T-cell (primary cell): Measurements from ENCODE around the gene CPNE7. TPM values are rescaled to one million over a fixed set of nuclear protein-coding genes. Genes with fewer than 3 reads are reported as not detected.
A peak's percentile ranks its signal among the peaks of the same experiment; 100 is the strongest.

Experiments used
- ATAC-seq, 4 experiments: fragments of 200-7000 bp in 3 of 4; fragments of 150-1000 bp in 1 of 4; cut with Tn5 transposase; replicated peaks in 1 of 4; 1 replicate in 3 of 4; 2 replicates in 1 of 4; pipeline ENCODE4 v1.10.0; 2021; ENCODE audit warnings: moderate library complexity in 3 of 4, mild to moderate bottlenecking in 2 of 4, moderate number of reproducible peaks in 1 of 4
- CTCF ChIA-PET, 2 donors: fragments of 300-600 bp; sonication (Branson Sonifier 250); formaldehyde crosslinking; loops; one replicate each; lab custom pipeline; 2022; ENCODE audit warnings: antibody characterized with exemption in 2 of 2; lab: Charles Lee
- POLR2A ChIA-PET, 2 donors: fragments of 300-600 bp; sonication (Branson Sonifier 250); formaldehyde crosslinking; loops; one replicate each; lab custom pipeline; 2022; ENCODE audit warnings: antibody characterized with exemption in 2 of 2; lab: Charles Lee
- DNase-seq, 35 experiments: peaks; one replicate each; pipeline versions ENCODE4 v3.0.0 to v3.0.0-alpha.2; 2013 to 2023
- H3K27ac ChIP-seq: one replicate; pipeline ENCODE4 v1.5.1; 2013; ENCODE audit warnings: low read length
- H3K27me3 ChIP-seq, 2 experiments: replicated peaks in 1 of 2; 1 replicate in 1 of 2; 2 replicates in 1 of 2; pipeline versions ENCODE4 v1.6.1 to v1.7.0; 2013; ENCODE audit warnings: low read length in 1 of 2, mixed read lengths in 1 of 2; ENCODE audit not compliant: control insufficient read depth in 2 of 2, insufficient read depth in 2 of 2; ENCODE audit errors: extremely low read depth in 1 of 2
- H3K36me3 ChIP-seq, 2 donors: 1 replicate in 1 of 2; 2 replicates in 1 of 2; pipeline versions ENCODE4 v1.6.1 to v1.7.0; 2013; ENCODE audit warnings: low read length in 1 of 2; ENCODE audit not compliant: control insufficient read depth in 2 of 2, insufficient read depth in 1 of 2; ENCODE audit errors: extremely low read depth in 1 of 2
- H3K4me1 ChIP-seq, 2 experiments: 1 replicate in 1 of 2; 2 replicates in 1 of 2; pipeline versions ENCODE4 v1.6.1 to v1.7.0; 2013; ENCODE audit warnings: low read length in 2 of 2, mixed read lengths in 1 of 2; ENCODE audit not compliant: insufficient read depth in 2 of 2, control insufficient read depth in 1 of 2; ENCODE audit errors: extremely low read depth in 1 of 2
- H3K4me3 ChIP-seq, 2 donors: 1 replicate in 1 of 2; 2 replicates in 1 of 2; pipeline versions ENCODE4 v1.5.1 to v1.7.0; 2013; ENCODE audit warnings: mild to moderate bottlenecking in 2 of 2, low read length in 1 of 2, moderate library complexity in 1 of 2; ENCODE audit not compliant: control insufficient read depth in 1 of 2; ENCODE audit errors: extremely low read depth in 1 of 2
- H3K9me3 ChIP-seq: 2 replicates; pipeline ENCODE4 v1.7.0; 2013
- H3K27ac Mint-ChIP-seq, 2 donors: one replicate each; pipeline ENCODE4 v1.8.0; 2020 to 2021; ENCODE audit warnings: mild to moderate bottlenecking in 2 of 2, mixed read lengths in 2 of 2
- H3K27me3 Mint-ChIP-seq, 2 donors: one replicate each; pipeline ENCODE4 v1.8.0; 2021 to 2022; ENCODE audit warnings: mixed read lengths in 2 of 2
- H3K36me3 Mint-ChIP-seq: one replicate; pipeline ENCODE4 v1.8.0; 2021; ENCODE audit warnings: mixed read lengths
- H3K4me1 Mint-ChIP-seq, 3 donors: one replicate each; pipeline ENCODE4 v1.8.0; 2020 to 2022; ENCODE audit warnings: mixed read lengths in 3 of 3, mild to moderate bottlenecking in 1 of 3
- H3K4me3 Mint-ChIP-seq, 3 donors: one replicate each; pipeline ENCODE4 v1.8.0; 2020 to 2022; ENCODE audit warnings: mild to moderate bottlenecking in 3 of 3, mixed read lengths in 3 of 3, moderate library complexity in 3 of 3
- H3K9me3 Mint-ChIP-seq, 3 donors: one replicate each; pipeline ENCODE4 v1.8.0; 2020 to 2022; ENCODE audit warnings: mixed read lengths in 3 of 3
- WGBS: methylation state at CpG from one replicate; pipeline ENCODE4 v1.1.5; 2013; ENCODE audit warnings: missing lambda C conversion rate; ENCODE audit not compliant: insufficient coverage; 5-methylcytosine and 5-hydroxymethylcytosine counted together
- total RNA-seq, 35 experiments: library from RNA in 6 of 35; stranded (reverse) in 6 of 35; fragments of 120-200 nt in 1 of 35; gene quantifications; one replicate each; pipeline versions ENCODE4 v1.2.1 to v1.2.4 and lab custom pipeline; 2013 to 2026

Gene CPNE7
- total RNA-seq, 5 donors from 2014 or later (not counting 1 experiment from before 2014, with no cell fraction given), result 1.9 to 8.7 (median 5.1) TPM

GRCh38 chr16:89560378-89561141 lies 15.0 kb upstream of the CPNE7 start, which contains the start of gene RPL13:
Gene RPL13 (plus strand): TSS chr16:89560682. CDS start chr16:89560960, 278 bp downstream.
- Mint-ChIP-seq H3K27me3 (no peaks in the 10 kb centered on the region), H3K27ac (peak within 1 kb of the TSS; percentile 96 to 97), H3K4me1 (peaks cover 51 to 56% (median 55%) of the 10 kb centered on the region in 3 donors), H3K36me3 (peaks cover 37% of the 10 kb centered on the region), H3K9me3 (no peaks in the 10 kb centered on the region), H3K4me3 (peak within 1 kb of the TSS; percentile 93 to 97 (median 96))
- CTCF ChIA-PET, result no interaction called here
- Histone ChIP-seq H3K9me3 (no peaks in the 10 kb centered on the region), H3K4me1 (peaks cover 25 to 70% of the 10 kb centered on the region in 2 experiments), H3K4me3 (peak within 1 kb of the TSS; percentile 73 to 95), H3K27ac (peak within 1 kb of the TSS; percentile 86), H3K36me3 (peaks cover 16 to 50% of the 10 kb centered on the region in 2 donors), H3K27me3 (no peaks in the 10 kb centered on the region)
- under 1% methylated on average over 87 of the region's 87 CpGs for WGBS
- DNase-seq, result peak; percentile 82 to 95 (median 92)
- POLR2A ChIA-PET, result no interaction called here
- peak; percentile 93 to 94 (median 93) for ATAC-seq

- Mint-ChIP-seq H3K27ac (peak overlapping the region; percentile 88 to 89), H3K4me1 (peaks cover 58 to 63% (median 62%) of the 10 kb centered on the region in 3 donors), H3K36me3 (peaks cover 36% of the 10 kb centered on the region), H3K4me3 (peak overlapping the region; percentile 93 to 97 (median 96)), H3K27me3 (no peaks in the 10 kb centered on the region), H3K9me3 (no peaks in the 10 kb centered on the region)
- peaks cover 16 to 43% of the 10 kb centered on the region in 2 donors for H3K36me3 ChIP-seq
- peaks cover 30 to 77% of the 10 kb centered on the region in 2 experiments for H3K4me1 ChIP-seq
- CTCF ChIA-PET, result interaction anchor here in 1 of 2 donors (0.6 kb wide), 1 partner anchor 92 kb away, joined by 4 read pairs; no protein-coding TSS in a partner anchor
- ATAC-seq (no peak), DNase-seq (peak in 5 of 35 experiments; percentile 15 to 55 (median 19))
- no peaks in the 10 kb centered on the region for H3K9me3 ChIP-seq
- WGBS, result 2% methylated on average over 53 of the region's 58 CpGs
- peak overlapping the region; percentile 67 for H3K27ac ChIP-seq
- POLR2A ChIA-PET, result interaction anchor here in 1 of 2 donors (0.5 kb wide), 1 partner anchor 223 kb away, joined by 7 read pairs; no protein-coding TSS in a partner anchor
- H3K4me3 ChIP-seq, result peak overlapping the region; percentile 73 to 95
- H3K27me3 ChIP-seq, result no peaks in the 10 kb centered on the region
Measured at GRCh38 chr16:89561142-89561883, 14.2 kb upstream of the CPNE7 start.

GRCh38 chr16:89561884-89562599 lies 13.5 kb upstream of the CPNE7 start:
- ChIA-PET POLR2A (interaction anchor here in 1 of 2 donors (0.5 kb wide), 1 partner anchor 223 kb away, joined by 7 read pairs; no protein-coding TSS in a partner anchor), CTCF (interaction anchor here in 1 of 2 donors (0.6 kb wide), 1 partner anchor 92 kb away, joined by 4 read pairs; no protein-coding TSS in a partner anchor)
- Mint-ChIP-seq H3K27me3 (no peaks in the 10 kb centered on the region), H3K9me3 (no peaks in the 10 kb centered on the region), H3K27ac (peak overlapping the region; percentile 88 to 89), H3K4me3 (peak overlapping the region; percentile 93 to 97 (median 96)), H3K4me1 (peaks cover 60 to 66% (median 64%) of the 10 kb centered on the region in 3 donors), H3K36me3 (peaks cover 31% of the 10 kb centered on the region)
- Histone ChIP-seq H3K4me1 (peaks cover 32 to 75% of the 10 kb centered on the region in 2 experiments), H3K9me3 (no peaks in the 10 kb centered on the region), H3K27ac (peak overlapping the region; percentile 67), H3K36me3 (peaks cover 16 to 38% of the 10 kb centered on the region in 2 donors), H3K27me3 (no peaks in the 10 kb centered on the region), H3K4me3 (peak overlapping the region; percentile 73 to 95)
- DNase-seq (peak in 1 of 35 experiments; percentile 29), ATAC-seq (no peak)
- WGBS, result 28% methylated on average over 8 of the region's 23 CpGs

GRCh38 chr16:89562939-89563338 lies 12.6 kb upstream of the CPNE7 start:
- Mint-ChIP-seq H3K4me1 (peaks cover 53 to 64% (median 56%) of the 10 kb centered on the region in 3 donors), H3K27ac (peak overlapping the region; percentile 88 to 89), H3K4me3 (peak overlapping the region; percentile 93 to 97 (median 96)), H3K36me3 (peaks cover 34% of the 10 kb centered on the region), H3K27me3 (no peaks in the 10 kb centered on the region), H3K9me3 (no peaks in the 10 kb centered on the region)
- Histone ChIP-seq H3K27ac (no peak overlapping the region), H3K4me3 (no peak overlapping the region), H3K27me3 (no peaks in the 10 kb centered on the region), H3K9me3 (no peaks in the 10 kb centered on the region), H3K4me1 (peaks cover 32 to 66% of the 10 kb centered on the region in 2 experiments), H3K36me3 (peaks cover 16 to 38% of the 10 kb centered on the region in 2 donors)
- DNase-seq, result no peak
- ChIA-PET CTCF (interaction anchor here in 1 of 2 donors (0.6 kb wide), 2 partner anchors 54 to 351 kb away, joined by 3 to 8 read pairs; no protein-coding TSS in a partner anchor), POLR2A (no interaction called here)
- WGBS, result 65% methylated on average over 4 of the region's 12 CpGs
- ATAC-seq, result no peak

- no peak for ATAC-seq
- no peak overlapping the region for H3K27ac ChIP-seq
- ChIA-PET POLR2A (no interaction called here), CTCF (no interaction called here)
- peaks cover 34% of the 10 kb centered on the region for H3K36me3 Mint-ChIP-seq
- peaks cover 53 to 64% (median 56%) of the 10 kb centered on the region in 3 donors for H3K4me1 Mint-ChIP-seq
- no peaks in the 10 kb centered on the region for H3K9me3 ChIP-seq
- H3K4me1 ChIP-seq, result peaks cover 32 to 62% of the 10 kb centered on the region in 2 experiments
- WGBS, result 69% methylated on average over 9 of the region's 12 CpGs
- no peaks in the 10 kb centered on the region for H3K27me3 Mint-ChIP-seq
- no peaks in the 10 kb centered on the region for H3K9me3 Mint-ChIP-seq
- H3K36me3 ChIP-seq, result peaks cover 16 to 38% of the 10 kb centered on the region in 2 donors
- peak overlapping the region; percentile 22 to 73 for H3K27ac Mint-ChIP-seq
- H3K4me3 Mint-ChIP-seq, result peak overlapping the region in 1 of 3 donors; percentile 68
- H3K27me3 ChIP-seq, result peaks cover 0 to 3% of the 10 kb centered on the region in 2 experiments
- DNase-seq, result peak in 1 of 35 experiments; percentile 29
- H3K4me3 ChIP-seq, result no peak overlapping the region
Measured at GRCh38 chr16:89563639-89564392, 11.7 kb upstream of the CPNE7 start.
